ENCODE measurements around the gene SECISBP2L. TPM values are rescaled to one million over a fixed set of nuclear protein-coding genes. Genes with fewer than 3 reads are reported as not detected.
"Not testable (repeated sequence)": the region's sequence is repeated elsewhere in the genome, so short reads cannot be mapped to it uniquely, and the experiment has no call there.

The SECISBP2L gene
- polyA plus RNA-seq, 1 donor (not counting 4 experiments of a cell fraction or from before 2014, with no cell fraction given) = 15.4 TPM

DNA sequence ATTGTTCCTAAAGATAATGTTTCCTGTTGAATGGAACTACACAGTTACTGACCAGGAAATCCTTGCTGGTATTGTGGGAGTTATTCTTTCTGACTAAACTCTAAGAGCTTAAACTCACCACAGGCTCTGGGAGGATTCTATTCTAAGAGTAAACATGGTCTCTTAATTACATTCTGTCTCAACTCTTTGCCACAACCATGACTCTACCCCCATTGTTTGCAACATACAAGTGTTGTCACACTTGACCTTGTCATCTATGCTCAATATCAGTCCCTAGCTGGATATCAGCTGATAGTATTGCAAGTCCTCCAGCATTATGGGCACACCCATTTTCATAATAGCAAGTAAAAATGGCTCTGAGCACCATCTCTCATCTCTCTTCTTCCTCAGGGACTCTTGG is 29.6 kb upstream of the SECISBP2L start:
- H3K4me3 ChIP-seq (ENCODE audit: control insufficient read depth in 2 of 3, extremely low read depth in 1 of 3, insufficient read depth in 2 of 3, low read depth in 1 of 3, low read length in 3 of 3) = no peak overlapping the region
- no peaks in the 10 kb centered on the region for H3K4me1 ChIP-seq (ENCODE audit: control insufficient read depth, extremely low read depth, insufficient read depth, low read length)
- TF ChIP-seq EZH2 (IDR thresholded peaks at IDR 0.05; ENCODE audit: low read length) = no peak
- TF ChIP-seq, protein P1, sequence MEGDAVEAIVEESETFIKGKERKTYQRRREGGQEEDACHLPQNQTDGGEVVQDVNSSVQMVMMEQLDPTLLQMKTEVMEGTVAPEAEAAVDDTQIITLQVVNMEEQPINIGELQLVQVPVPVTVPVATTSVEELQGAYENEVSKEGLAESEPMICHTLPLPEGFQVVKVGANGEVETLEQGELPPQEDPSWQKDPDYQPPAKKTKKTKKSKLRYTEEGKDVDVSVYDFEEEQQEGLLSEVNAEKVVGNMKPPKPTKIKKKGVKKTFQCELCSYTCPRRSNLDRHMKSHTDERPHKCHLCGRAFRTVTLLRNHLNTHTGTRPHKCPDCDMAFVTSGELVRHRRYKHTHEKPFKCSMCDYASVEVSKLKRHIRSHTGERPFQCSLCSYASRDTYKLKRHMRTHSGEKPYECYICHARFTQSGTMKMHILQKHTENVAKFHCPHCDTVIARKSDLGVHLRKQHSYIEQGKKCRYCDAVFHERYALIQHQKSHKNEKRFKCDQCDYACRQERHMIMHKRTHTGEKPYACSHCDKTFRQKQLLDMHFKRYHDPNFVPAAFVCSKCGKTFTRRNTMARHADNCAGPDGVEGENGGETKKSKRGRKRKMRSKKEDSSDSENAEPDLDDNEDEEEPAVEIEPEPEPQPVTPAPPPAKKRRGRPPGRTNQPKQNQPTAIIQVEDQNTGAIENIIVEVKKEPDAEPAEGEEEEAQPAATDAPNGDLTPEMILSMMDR (optimal IDR thresholded peaks at IDR 0.05 in 1 of 3, IDR thresholded peaks at IDR 0.05 in 1 of 3, conservative IDR thresholded peaks at IDR 0.05 in 1 of 3; ENCODE audit: extremely low read depth in 1 of 3, insufficient read depth in 2 of 3, low read length in 3 of 3) = no peak
- H4K20me1 ChIP-seq (ENCODE audit: control insufficient read depth, extremely low read depth, insufficient read depth, low read length) = no peaks in the 10 kb centered on the region
- FAIRE-seq (no peak), DNase-seq (ENCODE audit: low read depth, low spot score) (no peak)
- no peaks in the 10 kb centered on the region for H3K79me2 ChIP-seq (ENCODE audit: control insufficient read depth, insufficient read depth, low read length)
- no peak overlapping the region for H3K4me2 ChIP-seq (ENCODE audit: control insufficient read depth, extremely low read depth, insufficient read depth, low read depth, low read length)
- no peaks in the 10 kb centered on the region for H3K9me3 ChIP-seq (ENCODE audit: control insufficient read depth, low read depth, low read length)
- no peaks in the 10 kb centered on the region for H3K27me3 ChIP-seq (ENCODE audit: control insufficient read depth, extremely low read depth, insufficient read depth, low read length)
- H3K9me1 ChIP-seq (ENCODE audit: control insufficient read depth, extremely low read depth, insufficient read depth, low read length) = no peaks in the 10 kb centered on the region
- dilution Hi-C loops (cut with MboI; ENCODE audit: extremely low pct_ligation_motif_present, low sequenced_read_pairs) = no loop called here
- H3K36me3 ChIP-seq (ENCODE audit: control insufficient read depth in 2 of 2, extremely low read depth in 1 of 2, insufficient read depth in 2 of 2, low read length in 2 of 2) = no peaks in the 10 kb centered on the region
- no peak overlapping the region for H3K9ac ChIP-seq (ENCODE audit: control insufficient read depth, extremely low read depth, insufficient read depth, low read length)
- H2AFZ ChIP-seq (ENCODE audit: control insufficient read depth, low read length) = no peak overlapping the region
- no peak overlapping the region for H3K27ac ChIP-seq (ENCODE audit: control insufficient read depth, insufficient read depth, low read length)

DNA sequence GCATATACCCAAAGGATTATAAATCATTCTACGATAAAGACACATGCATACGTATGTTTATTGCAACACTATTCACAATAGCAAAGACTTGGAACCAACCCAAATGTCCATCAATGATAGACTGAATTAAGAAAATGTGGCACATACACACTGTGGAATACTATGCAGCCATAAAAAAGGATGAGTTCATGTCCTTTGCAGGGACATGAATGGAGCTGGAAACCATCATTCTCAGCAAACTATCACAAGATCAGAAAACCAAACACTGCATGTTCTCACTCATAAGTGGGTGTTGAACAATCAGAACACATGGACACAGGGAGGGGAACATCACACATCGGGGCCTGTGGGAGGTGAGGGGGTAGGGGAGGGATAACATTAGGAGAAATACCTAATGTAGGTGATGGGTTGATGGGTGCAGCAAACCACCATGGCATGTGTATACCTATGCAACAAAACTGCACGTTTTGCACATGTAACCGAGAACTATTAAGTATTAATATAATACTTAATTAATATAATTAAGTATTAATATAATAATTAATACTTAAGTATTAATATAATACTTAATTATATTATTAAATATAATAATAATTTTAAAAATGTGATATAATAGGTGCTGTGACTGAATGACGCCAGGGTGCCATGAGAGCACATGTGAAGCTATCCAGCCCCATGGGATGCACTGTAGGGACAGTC is 28.5 kb upstream of the SECISBP2L start:
- dilution Hi-C loops (cut with MboI; ENCODE audit: extremely low pct_ligation_motif_present, low sequenced_read_pairs) = not testable (repeated sequence)

DNA sequence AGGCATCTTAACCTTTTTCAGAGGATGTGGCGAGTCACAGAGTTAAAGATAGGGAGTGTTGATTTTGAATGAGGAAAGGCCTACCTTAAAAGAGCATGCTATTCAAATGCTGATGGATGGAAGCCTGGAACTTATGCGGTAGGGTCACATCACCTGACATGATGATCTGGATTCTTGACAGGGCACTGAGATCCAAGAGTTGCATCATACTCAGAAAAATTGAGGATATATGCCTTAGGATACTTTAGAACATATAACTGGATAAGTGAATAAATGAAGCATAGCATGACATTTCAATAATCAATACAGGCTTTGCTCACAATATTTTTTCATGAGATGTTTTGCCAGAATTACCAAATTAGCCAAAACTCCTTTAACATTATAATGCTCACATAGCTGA is 20.1 kb upstream of the SECISBP2L start:
- Histone ChIP-seq H3K9me3 (ENCODE audit: control insufficient read depth, low read depth, low read length) (no peaks in the 10 kb centered on the region), H3K36me3 (ENCODE audit: control insufficient read depth in 2 of 2, extremely low read depth in 1 of 2, insufficient read depth in 2 of 2, low read length in 2 of 2) (no peaks in the 10 kb centered on the region), H3K9ac (ENCODE audit: control insufficient read depth, extremely low read depth, insufficient read depth, low read length) (no peak overlapping the region), H3K27me3 (ENCODE audit: control insufficient read depth, extremely low read depth, insufficient read depth, low read length) (no peaks in the 10 kb centered on the region), H3K4me2 (ENCODE audit: control insufficient read depth, extremely low read depth, insufficient read depth, low read depth, low read length) (no peak overlapping the region), H4K20me1 (ENCODE audit: control insufficient read depth, extremely low read depth, insufficient read depth, low read length) (no peaks in the 10 kb centered on the region), H3K27ac (ENCODE audit: control insufficient read depth, insufficient read depth, low read length) (no peak overlapping the region), H3K4me3 (ENCODE audit: control insufficient read depth in 2 of 3, extremely low read depth in 1 of 3, insufficient read depth in 2 of 3, low read depth in 1 of 3, low read length in 3 of 3) (no peak overlapping the region), H3K9me1 (ENCODE audit: control insufficient read depth, extremely low read depth, insufficient read depth, low read length) (no peaks in the 10 kb centered on the region), H3K79me2 (ENCODE audit: control insufficient read depth, insufficient read depth, low read length) (no peaks in the 10 kb centered on the region), H3K4me1 (ENCODE audit: control insufficient read depth, extremely low read depth, insufficient read depth, low read length) (no peaks in the 10 kb centered on the region), H2AFZ (ENCODE audit: control insufficient read depth, low read length) (no peak overlapping the region)
- DNase-seq (ENCODE audit: low read depth, low spot score) = no peak
- TF ChIP-seq EZH2 (IDR thresholded peaks at IDR 0.05; ENCODE audit: low read length) = no peak
- TF ChIP-seq, protein P1 (optimal IDR thresholded peaks at IDR 0.05 in 1 of 3, IDR thresholded peaks at IDR 0.05 in 1 of 3, conservative IDR thresholded peaks at IDR 0.05 in 1 of 3; ENCODE audit: extremely low read depth in 1 of 3, insufficient read depth in 2 of 3, low read length in 3 of 3) = no peak
- FAIRE-seq = no peak
- dilution Hi-C loops (cut with MboI; ENCODE audit: extremely low pct_ligation_motif_present, low sequenced_read_pairs) = loop anchor here (5.0 kb wide), 1 partner anchor 34 kb away; no protein-coding TSS in a partner anchor

More for the DNA sequence above, 28.5 kb upstream of the SECISBP2L start:
- H3K4me1 ChIP-seq (ENCODE audit: control insufficient read depth, extremely low read depth, insufficient read depth, low read length); H3K9me1 ChIP-seq (ENCODE audit: control insufficient read depth, extremely low read depth, insufficient read depth, low read length); H3K27me3 ChIP-seq (ENCODE audit: control insufficient read depth, extremely low read depth, insufficient read depth, low read length); H3K36me3 ChIP-seq (ENCODE audit: control insufficient read depth in 2 of 2, extremely low read depth in 1 of 2, insufficient read depth in 2 of 2, low read length in 2 of 2); H4K20me1 ChIP-seq (ENCODE audit: control insufficient read depth, extremely low read depth, insufficient read depth, low read length); H3K27ac ChIP-seq (ENCODE audit: control insufficient read depth, insufficient read depth, low read length); H2AFZ ChIP-seq (ENCODE audit: control insufficient read depth, low read length); H3K4me2 ChIP-seq (ENCODE audit: control insufficient read depth, extremely low read depth, insufficient read depth, low read depth, low read length); H3K9ac ChIP-seq (ENCODE audit: control insufficient read depth, extremely low read depth, insufficient read depth, low read length); H3K79me2 ChIP-seq (ENCODE audit: control insufficient read depth, insufficient read depth, low read length); DNase-seq (ENCODE audit: low read depth, low spot score); H3K9me3 ChIP-seq (ENCODE audit: control insufficient read depth, low read depth, low read length); H3K4me3 ChIP-seq (ENCODE audit: control insufficient read depth in 2 of 3, extremely low read depth in 1 of 3, insufficient read depth in 2 of 3, low read depth in 1 of 3, low read length in 3 of 3); FAIRE-seq: not testable (repeated sequence)

Data from keratinocyte (primary cell).